Bronchial epithelial cell (primary cell): ENCODE data around the gene PARVA. TPM values are rescaled to one million over a fixed set of nuclear protein-coding genes. Genes with fewer than 3 reads are reported as not detected.
"Not testable (repeated sequence)": the region's sequence is repeated elsewhere in the genome, so short reads cannot be mapped to it uniquely, and the experiment has no call there.

Source experiments
- DNase-seq: peaks from one replicate; pipeline ENCODE4 v3.0.0-alpha.2; 2010; ENCODE audit warnings: low read depth
- FAIRE-seq: peaks from 2 replicates; lab custom pipeline; 2011; peaks lifted over from hg19 to GRCh38; lab: Jason Lieb, UNC
- H3K27me3 ChIP-seq: 2 replicates; pipeline ENCODE4 v1.5.1; 2011; ENCODE audit warnings: low read length; ENCODE audit not compliant: control insufficient read depth, insufficient read depth
- H3K36me3 ChIP-seq: 2 replicates; pipeline ENCODE4 v1.5.1; 2011; ENCODE audit warnings: low read length; ENCODE audit not compliant: control insufficient read depth, insufficient read depth
- H3K4me3 ChIP-seq: 2 replicates; pipeline ENCODE4 v1.5.1; 2011; ENCODE audit warnings: mild to moderate bottlenecking, low read depth, low read length, control low read depth
- total RNA-seq: library from RNA; depleted of rRNA; stranded (reverse); fragments of >200 nt; gene quantifications from 2 replicates; pipeline ENCODE4 v1.2.1, GENCODE V29; 2014
- TF ChIP-seq, protein P1 (sequence below): IDR thresholded peaks from 2 replicates; pipeline ENCODE4 v1.5.1; 2011; ENCODE audit warnings: mild to moderate bottlenecking, moderate library complexity, low read length, control low read depth, inconsistent platforms; ENCODE audit not compliant: insufficient read depth, severe bottlenecking

PARVA gene
- total RNA-seq, 1 donor from 2014 or later: 7.6 TPM

- H3K36me3 ChIP-seq: peaks cover 4% of the 10 kb centered on the region
- H3K27me3 ChIP-seq: no peaks in the 10 kb centered on the region
- H3K4me3 ChIP-seq: no peak overlapping the region
- no peak for DNase-seq
- TF ChIP-seq, protein P1, sequence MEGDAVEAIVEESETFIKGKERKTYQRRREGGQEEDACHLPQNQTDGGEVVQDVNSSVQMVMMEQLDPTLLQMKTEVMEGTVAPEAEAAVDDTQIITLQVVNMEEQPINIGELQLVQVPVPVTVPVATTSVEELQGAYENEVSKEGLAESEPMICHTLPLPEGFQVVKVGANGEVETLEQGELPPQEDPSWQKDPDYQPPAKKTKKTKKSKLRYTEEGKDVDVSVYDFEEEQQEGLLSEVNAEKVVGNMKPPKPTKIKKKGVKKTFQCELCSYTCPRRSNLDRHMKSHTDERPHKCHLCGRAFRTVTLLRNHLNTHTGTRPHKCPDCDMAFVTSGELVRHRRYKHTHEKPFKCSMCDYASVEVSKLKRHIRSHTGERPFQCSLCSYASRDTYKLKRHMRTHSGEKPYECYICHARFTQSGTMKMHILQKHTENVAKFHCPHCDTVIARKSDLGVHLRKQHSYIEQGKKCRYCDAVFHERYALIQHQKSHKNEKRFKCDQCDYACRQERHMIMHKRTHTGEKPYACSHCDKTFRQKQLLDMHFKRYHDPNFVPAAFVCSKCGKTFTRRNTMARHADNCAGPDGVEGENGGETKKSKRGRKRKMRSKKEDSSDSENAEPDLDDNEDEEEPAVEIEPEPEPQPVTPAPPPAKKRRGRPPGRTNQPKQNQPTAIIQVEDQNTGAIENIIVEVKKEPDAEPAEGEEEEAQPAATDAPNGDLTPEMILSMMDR: no peak
- no peak for FAIRE-seq
Measured at GRCh38 chr11:12358302-12359188, 18.8 kb upstream of the PARVA start.

- peaks cover 2% of the 10 kb centered on the region for H3K36me3 ChIP-seq
- DNase-seq: no peak
- TF ChIP-seq, protein P1: no peak
- H3K4me3 ChIP-seq: no peak overlapping the region
- FAIRE-seq: no peak
- H3K27me3 ChIP-seq: no peaks in the 10 kb centered on the region
Measured at GRCh38 chr11:12359761-12360160, 17.6 kb upstream of the PARVA start.

DNA sequence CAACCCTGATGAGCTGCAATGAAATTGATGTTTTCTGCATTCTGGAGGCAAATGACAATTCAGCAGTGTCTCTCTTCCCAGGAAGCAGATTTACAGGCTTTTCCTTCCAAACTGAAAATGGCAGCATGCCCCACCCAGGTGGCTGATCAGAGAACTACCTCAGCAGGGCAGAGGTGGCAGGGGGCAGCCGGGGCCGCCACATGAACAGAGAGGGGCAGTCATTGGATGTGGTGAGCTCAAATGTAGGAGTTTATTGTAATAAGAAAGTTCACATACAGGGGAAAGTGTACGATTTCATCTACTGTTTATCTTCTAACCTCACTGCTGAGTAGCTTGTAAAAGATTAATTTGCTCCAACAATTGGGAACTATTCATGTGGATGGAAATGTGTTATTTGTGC, 15.7 kb upstream of the PARVA start:
- H3K4me3 ChIP-seq: no peak overlapping the region
- FAIRE-seq (no peak), DNase-seq (no peak)
- no peaks in the 10 kb centered on the region for H3K36me3 ChIP-seq
- TF ChIP-seq, protein P1: no peak
- H3K27me3 ChIP-seq: no peaks in the 10 kb centered on the region

DNA sequence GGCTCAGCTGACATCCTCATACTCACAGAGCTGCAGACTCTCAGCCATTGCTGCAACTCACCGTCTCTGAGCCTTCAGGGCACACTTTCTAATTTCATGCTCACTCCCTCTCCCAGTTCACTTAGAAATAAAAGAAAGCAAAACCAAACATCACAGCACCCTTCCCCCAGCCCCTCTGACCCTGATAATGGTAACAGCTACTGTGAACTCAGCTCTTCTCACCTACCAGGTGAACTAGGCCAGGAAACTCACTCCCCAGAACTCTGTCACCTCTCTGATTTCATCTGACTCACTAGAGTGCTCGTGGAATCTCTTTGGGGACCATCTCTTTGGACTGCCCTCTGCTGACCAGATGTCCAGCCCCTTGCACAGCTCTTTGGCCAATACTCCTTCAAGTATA, 14.5 kb upstream of the PARVA start:
- TF ChIP-seq, protein P1: no peak
- no peak overlapping the region for H3K4me3 ChIP-seq
- DNase-seq: no peak
- H3K36me3 ChIP-seq: no peaks in the 10 kb centered on the region
- H3K27me3 ChIP-seq: no peaks in the 10 kb centered on the region
- FAIRE-seq: no peak

- Histone ChIP-seq H3K4me3 (no peak overlapping the region), H3K36me3 (no peaks in the 10 kb centered on the region), H3K27me3 (no peaks in the 10 kb centered on the region)
- TF ChIP-seq, protein P1: no peak
- FAIRE-seq (no peak), DNase-seq (no peak)
Measured at GRCh38 chr11:12363373-12363772, 14.0 kb upstream of the PARVA start.

DNA sequence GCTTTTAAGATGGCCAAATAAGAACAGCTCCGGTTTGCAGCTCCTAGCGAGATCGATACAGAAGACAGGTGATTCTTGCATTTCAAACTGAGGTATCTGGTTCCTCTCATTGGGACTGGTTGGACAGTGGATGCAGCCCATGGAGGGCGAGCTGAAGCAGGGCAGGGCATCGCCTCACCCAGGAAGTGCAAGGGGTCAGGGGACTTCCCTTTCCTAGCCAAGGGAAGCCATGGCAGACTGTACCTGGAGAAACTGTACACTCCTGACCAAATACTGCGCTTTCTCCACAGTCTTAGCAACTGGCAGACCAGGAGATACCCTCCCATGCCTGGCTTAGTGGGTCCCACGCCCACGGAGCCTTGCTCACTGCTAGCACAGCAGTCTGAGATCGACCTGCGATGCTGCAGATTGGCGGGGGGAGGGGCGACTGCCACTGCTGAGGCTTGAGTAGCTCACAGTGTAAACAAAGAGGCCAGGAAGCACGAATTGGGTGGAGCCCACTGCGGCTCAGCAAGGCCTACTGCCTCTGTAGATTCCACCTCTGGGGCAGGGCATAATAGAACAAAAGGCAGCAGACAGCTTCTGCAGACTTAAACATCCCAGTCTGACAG, 11.3 kb upstream of the PARVA start:
- FAIRE-seq, H3K36me3 ChIP-seq, H3K27me3 ChIP-seq, H3K4me3 ChIP-seq: not testable (repeated sequence)
- DNase-seq: peak; percentile 53

DNA sequence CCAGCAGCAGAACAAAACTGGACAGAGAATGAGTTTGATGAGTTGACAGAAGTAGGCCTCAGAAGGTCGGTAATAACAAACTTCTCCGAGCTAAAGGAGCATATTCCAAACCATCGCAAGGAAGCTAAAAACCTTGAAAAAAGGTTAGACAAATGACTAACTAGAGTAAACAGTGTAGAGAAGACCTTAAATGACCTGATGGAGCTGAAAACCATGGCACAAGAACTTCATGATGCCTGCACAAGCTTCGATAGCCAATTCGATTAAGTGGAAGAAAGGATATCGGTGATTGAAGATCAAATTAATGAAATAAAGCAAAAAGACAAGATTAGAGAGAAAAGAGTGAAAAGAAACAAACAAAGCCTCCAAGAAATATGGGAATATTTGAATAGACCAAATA, 10.3 kb upstream of the PARVA start:
- DNase-seq, H3K27me3 ChIP-seq, H3K4me3 ChIP-seq, H3K36me3 ChIP-seq, FAIRE-seq: not testable (repeated sequence)
